MM.1S (cell line): ENCODE results near the gene SLITRK2.

ENCODE experiments used
- EZH2 ChIP-seq: fragments of 300-600 bp; sonication (generic); optimal IDR thresholded peaks from 2 replicates; pipeline ENCODE3; 2017; ENCODE audit warnings: low read depth, mild to moderate bottlenecking, antibody characterized with exemption, low read length, mixed read lengths
- EZH2phosphoT487 ChIP-seq: fragments of 300-600 bp; sonication (generic); IDR thresholded peaks from 2 replicates; pipeline ENCODE4 v1.6.1; 2018; ENCODE audit warnings: antibody characterized with exemption, low read length
- TF ChIP-seq, protein P1 (sequence below): fragments of 300-600 bp; sonication (generic); IDR thresholded peaks from 2 replicates; pipeline ENCODE4 v1.5.1; 2016; ENCODE audit warnings: antibody characterized with exemption, low read length, mixed read lengths

DNA sequence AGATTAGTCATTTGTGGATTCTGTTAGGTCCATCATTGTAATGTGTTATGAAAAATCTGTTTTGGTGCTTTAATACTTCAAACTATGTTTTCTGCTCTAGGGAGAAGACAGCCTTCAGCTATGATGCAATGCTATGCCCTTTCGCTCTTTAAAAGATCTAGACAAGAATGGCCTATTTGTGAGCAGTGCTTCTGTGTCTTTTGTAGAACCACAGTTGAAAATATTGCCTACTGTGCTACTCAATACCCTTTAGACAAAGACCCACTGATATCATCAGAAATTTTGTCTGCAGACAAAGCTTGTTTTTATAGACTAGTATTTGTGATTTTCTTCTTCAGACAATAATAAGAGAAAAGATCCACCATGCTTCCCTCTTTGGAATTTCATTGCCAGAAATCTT lies 44.6 kb upstream of the SLITRK2 start:
- TF ChIP-seq, protein P1, sequence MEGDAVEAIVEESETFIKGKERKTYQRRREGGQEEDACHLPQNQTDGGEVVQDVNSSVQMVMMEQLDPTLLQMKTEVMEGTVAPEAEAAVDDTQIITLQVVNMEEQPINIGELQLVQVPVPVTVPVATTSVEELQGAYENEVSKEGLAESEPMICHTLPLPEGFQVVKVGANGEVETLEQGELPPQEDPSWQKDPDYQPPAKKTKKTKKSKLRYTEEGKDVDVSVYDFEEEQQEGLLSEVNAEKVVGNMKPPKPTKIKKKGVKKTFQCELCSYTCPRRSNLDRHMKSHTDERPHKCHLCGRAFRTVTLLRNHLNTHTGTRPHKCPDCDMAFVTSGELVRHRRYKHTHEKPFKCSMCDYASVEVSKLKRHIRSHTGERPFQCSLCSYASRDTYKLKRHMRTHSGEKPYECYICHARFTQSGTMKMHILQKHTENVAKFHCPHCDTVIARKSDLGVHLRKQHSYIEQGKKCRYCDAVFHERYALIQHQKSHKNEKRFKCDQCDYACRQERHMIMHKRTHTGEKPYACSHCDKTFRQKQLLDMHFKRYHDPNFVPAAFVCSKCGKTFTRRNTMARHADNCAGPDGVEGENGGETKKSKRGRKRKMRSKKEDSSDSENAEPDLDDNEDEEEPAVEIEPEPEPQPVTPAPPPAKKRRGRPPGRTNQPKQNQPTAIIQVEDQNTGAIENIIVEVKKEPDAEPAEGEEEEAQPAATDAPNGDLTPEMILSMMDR, result no peak
- no peak for TF ChIP-seq EZH2
- no peak for TF ChIP-seq EZH2phosphoT487
